HepG2 (cell line): ENCODE data around the gene ANKRD11. TPM values are rescaled to one million over a fixed set of nuclear protein-coding genes. Genes with fewer than 3 reads are reported as not detected.

Experiments used
- CTCF ChIP-seq: sonication (generic); formaldehyde crosslinking; IDR thresholded peaks from 2 replicates; pipeline ENCODE4 v1.5.0; 2020; ENCODE audit warnings: mild to moderate bottlenecking, missing genetic modification reagents, moderate library complexity
- FOXC1 ChIP-seq: sonication (generic); formaldehyde crosslinking; IDR thresholded peaks from 2 replicates; pipeline ENCODE4 v1.8.0; 2022; ENCODE audit warnings: mild to moderate bottlenecking, missing genetic modification reagents, borderline replicate concordance
- ISX ChIP-seq: sonication (generic); formaldehyde crosslinking; conservative IDR thresholded peaks from 2 replicates; pipeline ENCODE4 v1.5.0; 2020; ENCODE audit warnings: missing genetic modification reagents
- KDM5B ChIP-seq: sonication (generic); formaldehyde crosslinking; IDR thresholded peaks from 2 replicates; pipeline ENCODE4 v1.4.0; 2020; ENCODE audit warnings: missing genetic modification reagents, mild to moderate bottlenecking, borderline replicate concordance
- NFAT5 ChIP-seq: sonication (generic); formaldehyde crosslinking; IDR thresholded peaks from 2 replicates; pipeline ENCODE4 v1.4.0; 2020; ENCODE audit warnings: missing genetic modification reagents
- POLR2AphosphoS5 ChIP-seq: IDR thresholded peaks from 2 replicates; pipeline ENCODE4 v1.6.1; 2012; ENCODE audit warnings: low read depth, low read length
- THAP8 ChIP-seq: sonication (generic); formaldehyde crosslinking; IDR thresholded peaks from 2 replicates; pipeline ENCODE4 v1.5.1; 2020; ENCODE audit warnings: missing genetic modification reagents, mild to moderate bottlenecking, borderline replicate concordance
- ZNF331 ChIP-seq: sonication (generic); formaldehyde crosslinking; IDR thresholded peaks from 2 replicates; pipeline ENCODE4 v1.4.0; 2020; ENCODE audit warnings: missing genetic modification reagents
- ZNF337 ChIP-seq: sonication (generic); formaldehyde crosslinking; IDR thresholded peaks from 2 replicates; pipeline ENCODE4 v1.5.1; 2020; ENCODE audit warnings: missing genetic modification reagents, low read depth, mild to moderate bottlenecking, borderline replicate concordance
- ZNF430 ChIP-seq: sonication (generic); formaldehyde crosslinking; IDR thresholded peaks from 2 replicates; pipeline ENCODE4 v1.9.0; 2021; ENCODE audit warnings: mild to moderate bottlenecking, missing genetic modification reagents
- ZNF503 ChIP-seq: sonication (generic); formaldehyde crosslinking; IDR thresholded peaks from 2 replicates; pipeline ENCODE4 v1.4.0; 2020; ENCODE audit warnings: missing genetic modification reagents
- ZNF691 ChIP-seq: sonication (generic); formaldehyde crosslinking; IDR thresholded peaks from 2 replicates; pipeline ENCODE4 v1.4.0; 2020; ENCODE audit warnings: missing genetic modification reagents, low read depth, mild to moderate bottlenecking, borderline replicate concordance
- ZNF724P ChIP-seq: sonication (generic); formaldehyde crosslinking; IDR thresholded peaks from 2 replicates; pipeline ENCODE4 v1.8.0; 2022; ENCODE audit warnings: missing genetic modification reagents, borderline replicate concordance
- polyA plus RNA-seq, 8 experiments: library from polyadenylated mRNA; depleted of rRNA in 3 of 8; stranded (reverse) in 7 of 8; unstranded in 1 of 8; fragments of >200 nt; fragmentation: Illumina TruSeq in 4 of 8; extraction: Trizol in 4 of 8; gene quantifications; 2 replicates each; pipeline versions ENCODE4 v1.2.1 to v1.2.3, GENCODE V29; 2011 to 2016; ENCODE audit warnings: low read depth in 4 of 8, missing spikeins in 1 of 8, mixed read lengths in 1 of 8; ENCODE audit not compliant: insufficient read depth in 1 of 8
- total RNA-seq, 5 experiments: library from RNA; depleted of rRNA; stranded (reverse); fragments of >200 nt; fragmentation: Illumina TruSeq; extraction: Trizol; gene quantifications; 2 replicates each; pipeline ENCODE4 v1.2.3, GENCODE V29; 2016; ENCODE audit warnings: low read depth in 1 of 5

ANKRD11 gene
- total and polyA plus RNA-seq, 2 of the 13 experiments (the other 11 are each of a cell fraction or from before 2014, with no cell fraction given): 21.4 to 38.4 TPM

GRCh38 chr16:89246903-89247733 is 243.2 kb downstream of the ANKRD11 start (continued):
- no peak for TF ChIP-seq NFAT5 (CRISPR knock-in tag)
- TF ChIP-seq ZNF337: no peak
- TF ChIP-seq ZNF691 (CRISPR knock-in tag): peak; percentile 33
- peak; percentile 65 for TF ChIP-seq FOXC1 (CRISPR knock-in tag)
- TF ChIP-seq ZNF724P (CRISPR knock-in tag): peak; percentile 75
- peak; percentile 61 for TF ChIP-seq POLR2AphosphoS5
- TF ChIP-seq ZNF430: peak; percentile 59
- peak; percentile 94; the same call in 1 of the 2 replicates for TF ChIP-seq THAP8 (CRISPR knock-in tag)
- 0 out of 2 replicates have a peak, but pooled peaks have one; percentile 15 for TF ChIP-seq ZNF503
- TF ChIP-seq KDM5B (CRISPR knock-in tag): peak; percentile 89
- TF ChIP-seq ISX (CRISPR knock-in tag): no peak
- TF ChIP-seq ZNF331: peak; percentile 82
- TF ChIP-seq CTCF (CRISPR knock-in tag): peak; percentile 64
